CD14-positive monocyte (primary cell): ENCODE results near the gene CCDC149. TPM values are rescaled to one million over a fixed set of nuclear protein-coding genes. Genes with fewer than 3 reads are reported as not detected.

Experiments used
- DNase-seq, 3 donors: peaks; one replicate each; pipeline ENCODE4 v3.0.0-alpha.2; 2011 to 2022
- H2AFZ ChIP-seq: 2 replicates; pipeline ENCODE4 v1.6.0; 2012; ENCODE audit warnings: mild to moderate bottlenecking, low read depth, low read length, inconsistent platforms; ENCODE audit not compliant: insufficient read depth, poor library complexity, severe bottlenecking
- H3K27ac ChIP-seq, 2 donors: 1 replicate in 1 of 2; 2 replicates in 1 of 2; pipeline ENCODE4 v1.5.1; 2012 to 2013; ENCODE audit warnings: low read length in 2 of 2, control low read depth in 1 of 2, inconsistent platforms in 1 of 2, low read depth in 1 of 2, mild to moderate bottlenecking in 1 of 2
- H3K27me3 ChIP-seq, 2 donors: one replicate each; pipeline versions ENCODE4 v1.6.0 to v1.6.1; 2011 to 2013; ENCODE audit warnings: low read length in 2 of 2; ENCODE audit not compliant: control insufficient read depth in 2 of 2, insufficient read depth in 2 of 2
- H3K36me3 ChIP-seq, 2 donors: replicated peaks in 1 of 2; 1 replicate in 1 of 2; 2 replicates in 1 of 2; pipeline versions ENCODE4 v1.5.1 to v1.6.1; 2012 to 2013; ENCODE audit warnings: low read length in 2 of 2, control low read depth in 1 of 2, inconsistent platforms in 1 of 2, mild to moderate bottlenecking in 1 of 2; ENCODE audit not compliant: insufficient read depth in 2 of 2, control insufficient read depth in 1 of 2
- H3K4me1 ChIP-seq, 2 donors: 1 replicate in 1 of 2; 2 replicates in 1 of 2; pipeline versions ENCODE4 v1.5.1 to v1.6.1; 2012 to 2013; ENCODE audit warnings: low read length in 2 of 2, control low read depth in 1 of 2, inconsistent platforms in 1 of 2, mild to moderate bottlenecking in 1 of 2, moderate library complexity in 1 of 2; ENCODE audit not compliant: insufficient read depth in 2 of 2, control insufficient read depth in 1 of 2
- H3K4me2 ChIP-seq: replicated peaks from 2 replicates; pipeline ENCODE3; 2012; ENCODE audit warnings: low read length, moderate library complexity, mild to moderate bottlenecking; ENCODE audit not compliant: poor library complexity, severe bottlenecking; ENCODE audit errors: extremely low read depth
- H3K4me3 ChIP-seq, 3 experiments: fragments of 200-600 bp in 1 of 3; sonication (generic) in 1 of 3; replicated peaks in 1 of 3; 1 replicate in 2 of 3; 2 replicates in 1 of 3; pipeline ENCODE4 v1.5.1; 2011 to 2013; ENCODE audit warnings: low read length in 3 of 3, mild to moderate bottlenecking in 3 of 3, control low read depth in 2 of 3, low read depth in 2 of 3, inconsistent platforms in 1 of 3, moderate library complexity in 1 of 3
- H3K79me2 ChIP-seq: 2 replicates; pipeline ENCODE4 v1.6.0; 2012; ENCODE audit warnings: mild to moderate bottlenecking, control low read depth, inconsistent platforms, low read length, moderate library complexity; ENCODE audit not compliant: insufficient read depth
- H3K9ac ChIP-seq: 2 replicates; pipeline ENCODE4 v1.6.0; 2017; ENCODE audit warnings: low read length, mild to moderate bottlenecking; ENCODE audit not compliant: insufficient read depth, poor library complexity, severe bottlenecking
- H3K9me3 ChIP-seq, 2 donors: replicated peaks in 1 of 2; 1 replicate in 1 of 2; 2 replicates in 1 of 2; pipeline versions ENCODE4 v1.5.1 to v1.6.1; 2012 to 2013; ENCODE audit warnings: low read length in 2 of 2, control low read depth in 1 of 2; ENCODE audit not compliant: control insufficient read depth in 1 of 2, insufficient read depth in 1 of 2
- H4K20me1 ChIP-seq: 2 replicates; pipeline ENCODE4 v1.6.0; 2012; ENCODE audit warnings: mild to moderate bottlenecking, low read length, control low read depth, moderate library complexity; ENCODE audit not compliant: insufficient read depth
- H3K27ac Mint-ChIP-seq, 7 donors: one replicate each; pipeline ENCODE4 v1.8.0; 2020; ENCODE audit warnings: mild to moderate bottlenecking in 7 of 7, mixed read lengths in 7 of 7, moderate library complexity in 6 of 7, inconsistent platforms in 2 of 7
- H3K27me3 Mint-ChIP-seq, 3 donors: one replicate each; pipeline ENCODE4 v1.8.0; 2021 to 2022; ENCODE audit warnings: low read depth in 3 of 3, mild to moderate bottlenecking in 3 of 3, mixed read lengths in 3 of 3, moderate library complexity in 3 of 3, inconsistent platforms in 1 of 3
- H3K36me3 Mint-ChIP-seq, 2 donors: one replicate each; pipeline ENCODE4 v1.8.0; 2020; ENCODE audit warnings: mixed read lengths in 2 of 2, inconsistent platforms in 1 of 2, mild to moderate bottlenecking in 1 of 2
- H3K4me1 Mint-ChIP-seq: one replicate; pipeline ENCODE4 v1.8.0; 2020; ENCODE audit warnings: mild to moderate bottlenecking, mixed read lengths
- H3K4me3 Mint-ChIP-seq, 2 donors: one replicate each; pipeline ENCODE4 v1.8.0; 2020; ENCODE audit warnings: mild to moderate bottlenecking in 2 of 2, mixed read lengths in 2 of 2, moderate library complexity in 1 of 2
- H3K9me3 Mint-ChIP-seq, 7 donors: one replicate each; pipeline ENCODE4 v1.8.0; 2020 to 2022; ENCODE audit warnings: mixed read lengths in 7 of 7, mild to moderate bottlenecking in 6 of 7, moderate library complexity in 6 of 7, inconsistent platforms in 2 of 7
- WGBS: methylation state at CpG from one replicate; pipeline ENCODE4 v1.1.5; 2013; ENCODE audit warnings: missing lambda C conversion rate; ENCODE audit not compliant: insufficient coverage; 5-methylcytosine and 5-hydroxymethylcytosine counted together
- intact Hi-C, 2 donors: fragments of 100-400 bp; cut with micrococcal nuclease; formaldehyde crosslinking; loops; one replicate each; pipeline versions ENCODE4 v1.15.0 to v1.15.1; 2023
- polyA plus RNA-seq, 3 donors: library from polyadenylated mRNA; depleted of rRNA in 1 of 3; unstranded in 2 of 3; stranded (reverse) in 1 of 3; fragments of 300-500 nt in 2 of 3; fragments of >200 nt in 1 of 3; fragmentation: Illumina TruSeq in 2 of 3; gene quantifications; 1 replicate in 2 of 3; 2 replicates in 1 of 3; pipeline ENCODE4 v1.2.3, GENCODE V29; 2012 to 2021
- TF ChIP-seq, protein P1 (sequence below): fragments of 200-600 bp; IDR thresholded peaks from one replicate; pipeline ENCODE4 v1.8.0; 2022; ENCODE audit warnings: antibody characterized with exemption, mild to moderate bottlenecking

CCDC149 gene
- polyA plus RNA-seq, 3 donors, result 5.5 to 15.8 (median 14.9) TPM

DNA sequence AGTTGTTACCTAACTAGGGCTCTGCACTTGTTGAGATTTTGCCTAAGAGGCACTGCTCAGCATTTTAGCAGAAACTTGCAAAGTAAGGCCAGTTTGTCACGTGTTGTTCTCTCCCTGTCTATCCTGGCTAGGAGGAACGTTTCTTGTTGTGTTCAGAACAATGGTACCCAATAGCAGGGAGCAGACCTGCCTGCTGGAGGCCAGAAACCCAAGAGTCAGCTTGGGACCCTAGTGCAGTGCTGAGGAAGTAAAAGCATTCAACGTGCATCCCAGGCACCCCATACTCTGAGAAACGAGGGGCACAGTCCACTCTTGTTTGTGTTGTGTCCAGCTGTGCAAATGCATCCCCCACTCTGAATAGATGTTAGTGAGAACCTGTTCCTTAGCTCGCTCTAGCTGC is 75.1 kb downstream of the CCDC149 start:
- Histone ChIP-seq H2AFZ (no peak overlapping the region), H3K27ac (no peak overlapping the region), H3K4me2 (no peak overlapping the region), H3K9me3 (no peaks in the 10 kb centered on the region), H3K4me3 (no peak overlapping the region), H3K27me3 (no peaks in the 10 kb centered on the region), H4K20me1 (no peaks in the 10 kb centered on the region), H3K36me3 (peaks cover 28 to 75% of the 10 kb centered on the region in 2 donors), H3K4me1 (no peaks in the 10 kb centered on the region), H3K79me2 (no peaks in the 10 kb centered on the region), H3K9ac (no peak overlapping the region)
- Mint-ChIP-seq H3K9me3 (peaks cover 0 to 2% (median 0%) of the 10 kb centered on the region in 7 donors), H3K4me3 (no peak overlapping the region), H3K4me1 (no peaks in the 10 kb centered on the region), H3K27me3 (peaks cover 0 to 2% (median 0%) of the 10 kb centered on the region in 3 donors), H3K36me3 (peaks cover 72 to 78% of the 10 kb centered on the region in 2 donors), H3K27ac (no peak overlapping the region)
- TF ChIP-seq, protein P1, sequence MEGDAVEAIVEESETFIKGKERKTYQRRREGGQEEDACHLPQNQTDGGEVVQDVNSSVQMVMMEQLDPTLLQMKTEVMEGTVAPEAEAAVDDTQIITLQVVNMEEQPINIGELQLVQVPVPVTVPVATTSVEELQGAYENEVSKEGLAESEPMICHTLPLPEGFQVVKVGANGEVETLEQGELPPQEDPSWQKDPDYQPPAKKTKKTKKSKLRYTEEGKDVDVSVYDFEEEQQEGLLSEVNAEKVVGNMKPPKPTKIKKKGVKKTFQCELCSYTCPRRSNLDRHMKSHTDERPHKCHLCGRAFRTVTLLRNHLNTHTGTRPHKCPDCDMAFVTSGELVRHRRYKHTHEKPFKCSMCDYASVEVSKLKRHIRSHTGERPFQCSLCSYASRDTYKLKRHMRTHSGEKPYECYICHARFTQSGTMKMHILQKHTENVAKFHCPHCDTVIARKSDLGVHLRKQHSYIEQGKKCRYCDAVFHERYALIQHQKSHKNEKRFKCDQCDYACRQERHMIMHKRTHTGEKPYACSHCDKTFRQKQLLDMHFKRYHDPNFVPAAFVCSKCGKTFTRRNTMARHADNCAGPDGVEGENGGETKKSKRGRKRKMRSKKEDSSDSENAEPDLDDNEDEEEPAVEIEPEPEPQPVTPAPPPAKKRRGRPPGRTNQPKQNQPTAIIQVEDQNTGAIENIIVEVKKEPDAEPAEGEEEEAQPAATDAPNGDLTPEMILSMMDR, result no peak
- DNase-seq, result no peak
- intact Hi-C loops, result no loop called here
- 94% methylated on average over 5 of the region's 5 CpGs for WGBS

DNA sequence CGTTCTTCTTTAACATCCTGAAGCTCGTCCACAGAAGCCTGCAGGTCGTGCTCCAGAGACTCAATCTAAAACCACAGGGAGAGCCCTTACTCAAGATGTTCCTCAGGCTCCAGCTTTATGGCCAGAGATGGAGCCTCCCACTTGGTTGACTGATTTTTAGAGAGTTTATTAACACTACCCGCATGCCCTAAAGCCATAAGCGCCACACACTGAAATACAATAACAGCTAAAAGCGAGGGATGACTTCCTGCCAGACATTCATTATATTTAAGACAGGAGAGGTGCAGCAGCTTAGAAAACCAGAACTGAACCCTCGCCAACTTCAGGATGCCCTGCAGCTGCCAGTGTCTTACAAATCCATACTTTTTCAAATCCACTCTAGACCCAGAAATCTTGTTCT is 75.5 kb downstream of the CCDC149 start:
- H3K4me3 ChIP-seq, result no peak overlapping the region
- H3K9me3 ChIP-seq, result no peaks in the 10 kb centered on the region
- H3K9ac ChIP-seq, result no peak overlapping the region
- H3K4me3 Mint-ChIP-seq, result no peak overlapping the region
- intact Hi-C loops, result no loop called here
- no peaks in the 10 kb centered on the region for H4K20me1 ChIP-seq
- H3K4me2 ChIP-seq, result no peak overlapping the region
- peaks cover 0 to under 1% (median 0%) of the 10 kb centered on the region in 7 donors for H3K9me3 Mint-ChIP-seq
- H3K36me3 Mint-ChIP-seq, result peaks cover 73 to 76% of the 10 kb centered on the region in 2 donors
- H3K27ac Mint-ChIP-seq, result no peak overlapping the region
- H3K27me3 Mint-ChIP-seq, result peaks cover 0 to 2% (median 0%) of the 10 kb centered on the region in 3 donors
- WGBS, result 88% methylated on average over 5 of the region's 7 CpGs
- peaks cover 29 to 80% of the 10 kb centered on the region in 2 donors for H3K36me3 ChIP-seq
- no peak for DNase-seq
- H3K4me1 ChIP-seq, result no peaks in the 10 kb centered on the region
- no peak overlapping the region for H2AFZ ChIP-seq
- H3K4me1 Mint-ChIP-seq, result no peaks in the 10 kb centered on the region
- no peaks in the 10 kb centered on the region for H3K79me2 ChIP-seq
- H3K27me3 ChIP-seq, result no peaks in the 10 kb centered on the region
- H3K27ac ChIP-seq, result no peak overlapping the region
- TF ChIP-seq, protein P1, result no peak
